Amygdala (tissue), 56 donors: ENCODE data around the gene KCNK4.

Experiments
- DNase-seq, 56 donors: peaks; one replicate each; lab custom pipeline; 2025; lab: John Stamatoyannopoulos, UW

KCNK4 gene

DNA sequence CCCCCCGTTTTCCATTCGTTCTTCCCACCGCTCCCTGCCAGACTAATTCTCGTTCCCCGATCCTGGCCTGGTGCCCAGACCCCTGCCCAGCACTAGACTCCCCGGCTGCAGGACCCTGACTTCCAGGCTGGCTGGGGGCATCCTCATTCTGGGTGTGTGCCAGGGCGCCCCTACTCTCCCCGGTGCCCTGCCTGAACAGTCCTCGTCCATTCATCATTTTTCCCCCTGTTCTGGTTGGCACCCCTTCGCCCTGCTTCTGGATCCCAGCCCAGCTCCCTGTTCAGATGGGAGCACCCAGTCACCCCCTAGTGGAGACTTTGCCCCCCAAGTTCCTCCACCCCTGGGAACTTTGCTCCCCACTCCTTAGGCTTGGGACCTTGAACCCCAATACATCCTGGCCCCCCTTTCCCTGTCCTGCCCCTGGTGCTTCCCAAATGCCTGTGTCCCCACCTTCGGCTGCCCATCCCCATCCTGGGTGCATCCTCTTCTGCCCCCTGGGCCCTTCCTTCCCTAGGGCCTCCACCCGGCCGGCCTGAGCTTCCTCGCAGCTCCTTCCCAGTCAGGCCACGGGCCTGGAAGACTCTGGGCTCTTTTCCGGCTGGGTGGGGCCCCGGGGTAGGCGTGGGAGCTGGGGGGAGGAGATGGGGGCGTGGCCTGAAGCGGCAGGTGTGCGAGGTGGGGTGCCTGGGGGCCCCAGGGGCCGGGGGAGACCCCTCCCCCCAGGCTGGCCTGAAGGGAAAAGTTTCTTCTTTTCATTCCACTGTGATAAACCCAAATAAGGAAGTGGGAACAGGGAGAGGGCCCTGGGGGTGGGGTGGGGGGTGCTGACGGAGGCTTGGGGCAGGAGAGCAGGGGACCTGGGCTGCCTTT is 38.9 kb upstream of the KCNK4 start:
- peak in 3 of 56 donors; percentile 13 to 40 (median 18) for DNase-seq

DNA sequence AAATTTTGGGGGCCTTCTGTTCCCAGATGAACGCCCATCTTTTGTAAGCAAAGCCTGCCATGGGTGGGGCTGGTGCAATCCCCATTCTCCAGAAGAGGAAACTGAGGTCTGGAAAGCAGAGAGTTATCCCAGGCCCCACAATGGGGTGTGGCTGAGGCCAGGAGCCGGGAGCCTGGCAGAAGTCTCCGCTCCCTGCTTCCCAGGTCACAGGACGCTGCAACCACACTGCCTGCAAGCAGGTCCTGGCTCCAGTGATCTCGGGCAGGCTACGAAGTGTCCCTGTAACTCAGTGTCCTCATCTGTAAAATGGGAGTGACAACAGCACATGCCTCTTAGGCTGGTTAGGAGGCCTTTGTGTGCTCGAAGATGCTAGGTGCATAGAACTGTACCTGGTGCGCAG is 38.1 kb upstream of the KCNK4 start:
- no peak for DNase-seq

DNA sequence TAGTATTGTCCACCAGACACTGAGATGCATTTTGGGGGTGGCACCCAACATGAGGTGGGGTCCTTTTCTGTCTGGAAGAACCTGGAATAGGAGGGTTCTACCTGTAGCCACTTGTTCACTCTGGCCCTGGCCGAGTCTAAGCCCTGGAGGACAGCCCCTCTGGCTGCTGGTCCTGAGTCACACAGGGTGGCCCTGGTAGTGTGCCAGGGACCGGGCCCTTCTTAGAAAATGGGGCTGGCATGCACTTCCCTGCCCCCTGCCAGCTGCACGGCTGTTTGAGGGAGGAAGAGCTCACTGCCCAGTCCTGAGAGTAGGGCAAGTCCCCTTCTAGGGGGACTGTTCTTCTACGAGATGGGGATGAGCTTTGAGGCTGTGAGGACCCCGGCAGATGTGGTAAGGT is 37.6 kb upstream of the KCNK4 start:
- peak in 34 of 56 donors; percentile 7 to 75 (median 45) for DNase-seq

DNA sequence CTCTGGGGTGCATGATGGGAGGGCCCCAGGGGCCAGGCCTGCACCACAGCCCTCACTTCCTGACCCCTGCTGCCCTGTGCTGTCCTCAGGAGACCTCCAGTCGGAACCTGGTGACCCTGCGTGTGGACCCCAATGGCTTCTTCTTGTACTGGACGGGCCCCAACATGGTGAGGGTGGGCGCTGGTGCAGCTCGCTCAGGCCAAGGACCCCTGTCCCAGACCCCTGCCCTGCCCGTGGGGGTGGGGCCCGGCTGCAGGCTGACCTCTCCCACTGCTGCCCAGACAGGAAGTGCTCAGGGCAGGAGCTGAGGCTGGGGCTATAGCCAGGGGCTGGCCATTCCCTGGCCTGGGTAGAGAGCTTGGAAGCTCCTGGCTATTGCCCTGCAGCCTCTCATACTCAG is 36.8 kb upstream of the KCNK4 start:
- no peak for DNase-seq

DNA sequence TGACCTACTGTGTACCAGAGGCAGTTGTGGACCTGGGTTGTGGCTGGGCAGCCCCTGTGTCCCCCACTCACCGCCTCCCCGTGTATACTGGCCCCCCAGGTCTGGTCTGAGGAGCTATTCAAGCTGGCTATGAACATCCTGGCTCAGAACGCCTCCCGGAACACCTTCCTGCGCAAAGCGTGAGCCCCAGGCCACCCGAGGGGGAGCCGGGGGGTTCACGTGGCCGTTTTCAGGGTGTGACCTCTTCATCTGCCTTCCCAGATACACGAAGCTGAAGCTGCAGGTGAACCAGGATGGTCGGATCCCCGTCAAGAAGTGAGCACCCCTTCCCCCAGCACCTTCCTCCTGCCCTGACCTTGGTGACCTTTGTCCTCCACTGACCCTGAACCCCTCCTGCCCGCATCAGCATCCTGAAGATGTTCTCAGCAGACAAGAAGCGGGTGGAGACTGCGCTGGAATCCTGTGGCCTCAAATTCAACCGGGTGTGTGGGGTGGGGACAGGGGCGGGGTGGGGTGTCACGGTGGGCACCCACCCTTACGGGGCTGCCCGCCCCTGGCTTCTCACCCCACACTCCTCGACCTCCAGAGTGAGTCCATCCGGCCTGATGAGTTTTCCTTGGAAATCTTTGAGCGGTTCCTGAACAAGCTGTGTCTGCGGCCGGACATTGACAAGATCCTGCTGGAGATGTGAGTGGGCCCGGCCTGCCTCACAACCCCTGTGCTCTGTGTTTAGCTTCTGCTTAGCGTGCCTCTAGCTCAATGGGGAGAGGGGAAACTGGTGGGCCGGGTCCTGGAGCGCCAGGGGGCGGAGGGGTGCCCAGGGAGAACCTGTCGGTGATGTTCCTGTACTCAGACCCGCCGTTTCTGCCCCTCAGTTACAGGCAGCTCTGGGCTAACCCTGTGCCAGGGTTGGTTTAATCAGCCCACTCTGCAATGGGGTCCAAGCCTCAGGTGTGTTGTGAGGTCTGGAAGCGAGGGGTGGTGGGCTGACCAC is 35.7 kb upstream of the KCNK4 start:
- no peak for DNase-seq

DNA sequence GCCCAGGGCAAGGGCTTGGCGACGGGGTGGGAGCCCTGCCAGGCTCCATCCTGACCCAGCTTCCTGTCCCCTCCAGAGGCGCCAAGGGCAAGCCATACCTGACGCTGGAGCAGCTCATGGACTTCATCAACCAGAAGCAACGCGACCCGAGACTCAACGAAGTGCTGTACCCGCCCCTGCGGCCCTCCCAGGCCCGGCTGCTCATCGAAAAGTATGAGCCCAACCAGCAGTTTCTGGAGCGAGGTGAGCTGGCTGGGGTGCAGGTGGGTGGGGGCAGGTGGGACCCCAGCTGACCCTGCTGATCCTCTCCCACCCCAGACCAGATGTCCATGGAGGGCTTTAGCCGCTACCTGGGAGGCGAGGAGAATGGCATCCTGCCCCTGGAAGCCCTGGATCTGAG is 34.8 kb upstream of the KCNK4 start:
- no peak for DNase-seq

DNA sequence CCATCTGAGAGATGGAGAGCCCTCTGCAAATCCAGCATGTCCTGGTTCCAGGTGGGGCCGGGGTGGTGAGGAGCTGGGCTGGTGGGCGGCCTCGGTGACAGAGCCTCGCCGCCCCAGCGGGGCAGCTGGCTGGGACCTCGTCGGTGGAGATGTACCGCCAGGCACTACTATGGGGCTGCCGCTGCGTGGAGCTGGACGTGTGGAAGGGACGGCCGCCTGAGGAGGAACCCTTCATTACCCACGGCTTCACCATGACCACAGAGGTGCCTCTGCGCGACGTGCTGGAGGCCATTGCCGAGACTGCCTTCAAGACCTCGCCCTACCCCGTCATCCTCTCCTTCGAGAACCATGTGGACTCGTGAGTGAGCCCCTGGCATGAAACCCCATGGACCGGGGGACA is 32.7 kb upstream of the KCNK4 start:
- DNase-seq, result no peak

DNA sequence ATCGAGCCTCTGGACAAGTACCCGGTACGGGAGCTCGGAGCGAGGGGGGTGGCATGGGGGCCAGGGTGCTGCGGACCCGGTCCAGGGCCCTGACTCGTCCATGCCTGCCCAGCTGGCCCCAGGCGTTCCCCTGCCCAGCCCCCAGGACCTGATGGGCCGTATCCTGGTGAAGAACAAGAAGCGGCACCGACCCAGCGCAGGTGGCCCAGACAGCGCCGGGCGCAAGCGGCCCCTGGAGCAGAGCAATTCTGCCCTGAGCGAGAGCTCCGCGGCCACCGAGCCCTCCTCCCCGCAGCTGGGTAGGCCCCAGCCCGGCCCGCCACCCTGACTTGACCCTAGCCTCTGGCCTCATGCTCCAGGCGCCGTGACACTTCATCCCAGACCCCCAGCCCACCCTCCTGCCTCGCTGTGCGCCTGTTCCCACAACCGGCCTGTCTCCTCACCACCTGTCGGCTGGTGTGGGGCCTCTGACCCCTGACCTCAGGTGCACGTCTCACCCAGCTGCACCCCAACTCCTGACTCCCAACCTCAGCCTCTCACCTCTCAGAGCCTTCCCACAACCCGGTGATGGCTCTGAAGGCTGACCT is 32.1 kb upstream of the KCNK4 start:
- DNase-seq, result peak in 1 of 56 donors; percentile 26

DNA sequence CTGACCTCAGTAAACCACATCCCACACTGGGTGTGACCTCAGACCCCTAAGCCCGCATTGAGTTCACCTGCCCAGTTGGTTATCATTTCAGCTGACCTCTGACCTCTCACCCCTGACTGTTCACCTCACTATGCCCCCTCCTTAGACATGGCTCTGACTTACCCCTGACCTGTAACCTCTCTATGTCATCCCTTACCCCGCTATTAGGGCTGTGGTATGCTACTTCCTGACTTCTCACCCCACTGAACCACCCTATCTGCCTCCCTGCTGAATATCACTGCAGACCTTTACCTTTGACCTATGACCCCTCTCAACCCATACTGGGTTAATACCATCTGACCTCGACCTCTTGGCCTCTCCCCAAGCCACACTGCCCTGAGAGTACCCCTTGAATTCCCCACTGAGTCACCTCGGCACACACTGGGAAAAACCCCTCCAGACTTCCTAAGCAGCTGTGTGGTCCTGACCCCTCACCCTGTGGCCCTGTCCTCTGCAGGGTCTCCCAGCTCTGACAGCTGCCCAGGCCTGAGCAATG is 31.5 kb upstream of the KCNK4 start:
- DNase-seq, result no peak

DNA sequence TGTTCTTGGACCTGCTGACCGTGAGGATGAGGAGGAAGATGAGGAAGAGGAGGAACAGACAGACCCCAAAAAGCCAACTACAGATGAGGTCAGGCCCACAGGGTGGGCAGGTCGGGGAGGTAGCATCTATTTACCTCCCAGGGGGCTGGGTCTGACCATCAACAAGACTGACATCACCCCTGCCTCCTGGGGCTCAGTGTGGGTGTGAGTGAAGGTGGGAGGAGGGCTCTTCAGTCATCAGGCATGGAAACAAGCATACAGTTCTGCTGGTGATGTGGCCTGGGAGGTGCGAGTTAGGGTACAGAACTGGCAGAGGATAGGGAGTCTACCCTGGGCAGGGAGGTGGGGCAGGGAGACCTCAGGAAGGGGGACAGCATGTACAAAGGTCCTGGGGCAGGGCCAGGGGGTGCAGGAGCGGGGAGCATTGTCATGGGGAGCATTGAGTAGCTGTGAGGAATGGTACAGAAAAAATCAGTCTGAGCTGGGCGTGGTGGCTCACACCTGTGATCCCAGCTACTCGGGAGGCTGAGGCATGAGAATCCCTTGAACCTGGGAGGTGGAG is 30.9 kb upstream of the KCNK4 start:
- DNase-seq, result no peak

DNA sequence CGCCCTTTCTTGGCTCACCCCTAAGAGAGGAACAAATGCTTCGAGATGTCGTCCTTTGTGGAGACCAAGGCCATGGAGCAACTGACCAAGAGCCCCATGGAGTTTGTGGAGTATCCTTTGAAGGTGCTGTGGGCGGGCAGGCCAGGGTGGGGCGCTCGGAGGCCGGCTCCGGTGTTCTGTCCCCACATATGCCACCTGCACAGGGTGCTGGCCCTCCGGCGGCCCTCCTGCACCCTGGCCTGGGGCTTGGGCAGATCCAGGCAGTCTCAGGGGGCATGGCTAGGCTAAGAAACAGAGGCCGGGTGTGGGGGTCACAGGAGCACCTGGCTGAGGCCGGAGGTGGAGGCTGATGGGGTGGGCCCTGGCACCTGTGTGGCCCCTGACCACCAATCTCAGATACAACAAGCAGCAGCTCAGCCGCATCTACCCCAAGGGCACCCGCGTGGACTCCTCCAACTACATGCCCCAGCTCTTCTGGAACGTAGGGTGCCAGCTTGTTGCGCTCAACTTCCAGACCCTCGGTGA is 29.5 kb upstream of the KCNK4 start:
- DNase-seq, result no peak

DNA sequence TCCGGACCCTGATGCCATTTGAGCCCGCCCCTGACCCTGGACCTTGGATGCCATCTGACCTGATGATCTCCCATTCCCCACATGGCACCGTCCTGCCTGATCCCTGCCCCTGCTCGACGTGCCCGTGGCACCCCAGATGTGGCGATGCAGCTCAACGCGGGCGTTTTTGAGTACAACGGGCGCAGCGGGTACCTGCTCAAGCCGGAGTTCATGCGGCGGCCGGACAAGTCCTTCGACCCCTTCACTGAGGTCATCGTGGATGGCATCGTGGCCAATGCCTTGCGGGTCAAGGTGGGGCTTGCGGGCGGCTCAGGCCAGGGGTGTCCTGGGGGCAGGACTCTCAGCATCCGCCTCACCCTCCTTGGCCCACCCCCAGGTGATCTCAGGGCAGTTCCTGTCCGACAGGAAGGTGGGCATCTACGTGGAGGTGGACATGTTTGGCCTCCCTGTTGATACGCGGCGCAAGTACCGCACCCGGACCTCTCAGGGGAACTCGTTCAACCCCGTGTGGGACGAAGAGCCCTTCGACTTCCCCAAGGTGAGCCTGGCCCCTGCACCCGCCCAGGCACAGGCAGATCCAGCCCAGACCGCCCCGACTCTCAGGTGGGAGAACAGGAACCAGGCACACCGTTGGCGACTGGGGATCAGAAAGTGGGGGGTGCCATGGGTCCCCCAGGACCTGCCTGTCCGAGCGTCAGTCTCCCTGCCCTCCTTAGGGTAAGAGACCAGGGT is 28.7 kb upstream of the KCNK4 start:
- no peak for DNase-seq

DNA sequence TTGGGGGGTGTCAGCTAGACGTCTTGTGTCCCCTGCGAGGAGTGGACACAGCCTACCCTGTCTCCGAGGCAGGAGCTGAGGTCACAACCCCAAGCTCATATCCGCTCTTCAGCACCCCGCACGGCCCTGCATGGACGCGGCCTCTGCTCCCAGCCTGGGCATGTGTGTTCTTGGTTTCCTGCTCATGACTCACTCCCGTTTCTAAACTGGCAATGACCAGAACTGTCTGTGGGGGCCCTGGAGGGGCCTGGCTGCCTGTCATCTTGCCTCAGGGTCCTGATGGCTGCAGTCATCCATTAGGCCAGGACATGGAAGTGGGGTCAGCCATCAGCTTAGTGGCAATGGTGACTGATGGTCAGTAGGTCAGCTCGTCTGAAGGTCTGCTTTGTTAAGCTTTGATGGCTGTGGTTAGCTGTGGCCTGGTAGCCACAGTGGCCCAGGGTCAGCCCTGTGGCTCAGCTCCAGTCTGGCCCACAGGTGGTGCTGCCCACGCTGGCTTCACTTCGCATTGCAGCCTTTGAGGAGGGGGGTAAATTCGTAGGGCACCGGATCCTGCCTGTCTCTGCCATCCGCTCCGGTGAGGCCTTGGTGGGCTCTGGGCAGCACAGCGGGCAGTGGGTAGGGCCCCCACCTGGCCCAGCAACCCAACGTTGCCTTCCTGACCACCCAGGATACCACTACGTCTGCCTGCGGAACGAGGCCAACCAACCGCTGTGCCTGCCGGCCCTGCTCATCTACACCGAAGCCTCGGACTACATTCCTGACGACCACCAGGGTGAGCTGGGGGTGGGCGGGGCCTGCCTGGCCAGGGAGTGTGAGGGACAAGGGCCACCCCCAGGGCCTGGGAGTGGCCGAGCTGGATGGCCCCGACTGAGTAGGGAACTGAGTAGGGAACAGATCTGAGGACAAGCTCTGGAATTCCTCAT is 27.8 kb upstream of the KCNK4 start:
- DNase-seq, result no peak

DNA sequence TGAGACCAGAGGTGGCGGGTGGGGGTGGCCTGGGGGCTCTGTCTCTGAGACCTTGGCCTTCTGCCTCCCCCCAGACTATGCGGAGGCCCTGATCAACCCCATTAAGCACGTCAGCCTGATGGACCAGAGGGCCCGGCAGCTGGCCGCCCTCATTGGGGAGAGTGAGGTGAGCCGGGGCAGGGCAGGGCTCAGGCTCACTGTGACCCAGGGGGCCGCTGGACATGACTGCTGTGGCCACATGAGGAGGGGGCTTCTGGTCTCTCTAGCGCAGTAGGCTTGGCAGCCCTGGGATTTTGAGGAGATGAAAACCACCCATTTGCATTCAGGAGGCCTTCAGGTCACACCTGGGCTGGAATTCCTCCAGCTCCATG is 27.2 kb upstream of the KCNK4 start:
- DNase-seq, result no peak

DNA sequence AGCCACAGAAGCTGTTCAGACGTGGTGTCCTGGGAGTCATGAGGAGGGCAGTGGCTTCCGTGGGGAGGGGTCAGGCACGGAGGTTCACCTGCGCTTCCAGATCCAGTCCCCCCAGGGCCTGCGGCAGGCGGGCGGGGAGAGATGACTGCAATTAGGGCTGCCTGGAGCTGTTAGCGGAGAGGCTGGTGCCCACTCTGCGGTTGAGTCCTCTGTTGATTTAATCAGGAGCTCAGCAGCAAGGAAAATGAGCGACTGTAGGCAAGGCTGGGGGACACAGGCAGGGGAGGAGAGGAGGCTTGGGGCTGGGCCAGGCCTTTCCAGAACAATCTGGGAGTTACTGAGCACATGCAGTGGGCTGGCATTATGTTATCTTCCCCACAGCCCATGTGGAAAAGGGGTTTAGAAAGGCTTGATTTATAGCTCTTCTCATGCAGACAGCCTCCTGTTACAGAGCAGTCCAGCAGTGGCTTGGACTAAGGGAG is 26.7 kb upstream of the KCNK4 start:
- no peak for DNase-seq

DNA sequence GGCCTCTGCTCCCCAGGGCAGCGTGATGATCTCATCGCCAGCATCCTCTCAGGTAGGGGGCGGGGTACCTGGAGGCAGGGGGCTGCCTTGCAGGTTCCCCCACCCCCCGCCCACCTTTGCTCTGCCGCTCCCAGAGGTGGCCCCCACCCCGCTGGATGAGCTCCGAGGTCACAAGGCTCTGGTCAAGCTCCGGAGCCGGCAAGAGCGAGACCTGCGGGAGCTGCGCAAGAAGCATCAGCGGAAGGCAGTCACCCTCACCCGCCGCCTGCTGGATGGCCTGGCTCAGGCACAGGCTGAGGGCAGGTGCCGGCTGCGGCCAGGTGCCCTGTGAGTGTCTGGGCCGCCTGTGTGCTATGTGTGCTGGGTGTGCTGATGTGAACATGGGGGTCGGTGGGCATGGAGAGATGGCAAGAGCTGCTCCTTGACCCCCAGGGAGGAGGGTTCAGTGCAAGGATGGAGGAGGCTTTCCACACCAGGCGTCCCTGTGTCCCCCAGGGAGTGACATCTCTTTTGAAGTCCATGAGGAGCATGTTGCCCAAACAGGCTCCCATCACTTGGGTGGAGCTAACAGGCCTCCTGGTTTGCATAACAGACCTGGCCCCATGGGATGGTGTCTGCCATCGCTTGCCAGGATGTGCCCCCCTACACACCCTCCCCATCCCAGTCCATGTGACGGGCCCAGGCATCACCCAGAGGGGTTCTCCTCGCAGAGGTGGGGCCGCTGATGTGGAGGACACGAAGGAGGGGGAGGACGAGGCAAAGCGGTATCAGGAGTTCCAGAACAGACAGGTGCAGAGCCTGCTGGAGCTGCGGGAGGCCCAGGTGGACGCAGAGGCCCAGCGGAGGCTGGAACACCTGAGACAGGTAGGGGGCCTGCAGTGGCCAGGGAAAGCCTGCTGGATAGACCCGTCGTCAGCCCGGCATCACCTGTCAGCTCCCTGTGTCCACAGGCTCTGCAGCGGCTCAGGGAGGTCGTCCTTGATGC is 25.6 kb upstream of the KCNK4 start:
- no peak for DNase-seq

DNA sequence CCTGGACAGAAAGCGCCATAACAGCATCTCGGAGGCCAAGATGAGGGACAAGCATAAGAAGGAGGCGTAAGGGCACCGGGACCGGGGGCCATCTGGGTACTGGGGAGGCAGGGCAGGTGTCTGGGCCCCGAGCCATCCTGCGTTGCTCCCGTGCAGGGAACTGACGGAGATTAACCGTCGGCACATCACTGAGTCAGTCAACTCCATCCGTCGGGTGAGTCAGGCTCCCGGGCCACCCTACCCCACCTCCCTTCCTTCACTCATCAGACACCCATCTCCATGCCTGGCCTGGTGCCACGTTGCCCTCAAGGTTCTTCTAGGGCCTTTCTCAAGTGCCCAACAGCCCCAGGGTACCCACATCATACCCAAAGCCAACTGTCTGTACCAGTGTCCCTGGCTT is 24.8 kb upstream of the KCNK4 start:
- DNase-seq, result no peak
